MG63 (cell line): ENCODE measurements around the gene PRLHR. TPM values are rescaled to one million over a fixed set of nuclear protein-coding genes. Genes with fewer than 3 reads are reported as not detected.

Source experiments
- DNase-seq: peaks from one replicate; pipeline ENCODE4 v3.0.0-alpha.2; 2020
- H3K27me3 ChIP-seq: fragments of 250-450 bp; sonication (Bioruptor Pico); 2 replicates; pipeline ENCODE4 v1.5.1; 2020; ENCODE audit warnings: mild to moderate bottlenecking, moderate library complexity
- H3K36me3 ChIP-seq: fragments of 250-450 bp; sonication (Bioruptor Pico); 2 replicates; pipeline ENCODE4 v1.5.1; 2020; ENCODE audit warnings: mild to moderate bottlenecking, moderate library complexity
- H3K4me3 ChIP-seq: fragments of 250-450 bp; sonication (Bioruptor Pico); 2 replicates; pipeline ENCODE4 v1.5.1; 2020; ENCODE audit warnings: mild to moderate bottlenecking, moderate library complexity
- H3K9me3 ChIP-seq: fragments of 250-450 bp; sonication (Bioruptor Pico); 2 replicates; pipeline ENCODE4 v1.5.1; 2020; ENCODE audit warnings: mild to moderate bottlenecking, moderate library complexity
- total RNA-seq: library from RNA; depleted of rRNA; stranded (reverse); fragments of >200 nt; shearing (Covaris generic); gene quantifications from 2 replicates; pipeline ENCODE4 v1.2.3, GENCODE V29; 2014; ENCODE audit warnings: low replicate concordance

PRLHR gene
- total RNA-seq, 1 experiment from 2014 or later = not detected

DNA sequence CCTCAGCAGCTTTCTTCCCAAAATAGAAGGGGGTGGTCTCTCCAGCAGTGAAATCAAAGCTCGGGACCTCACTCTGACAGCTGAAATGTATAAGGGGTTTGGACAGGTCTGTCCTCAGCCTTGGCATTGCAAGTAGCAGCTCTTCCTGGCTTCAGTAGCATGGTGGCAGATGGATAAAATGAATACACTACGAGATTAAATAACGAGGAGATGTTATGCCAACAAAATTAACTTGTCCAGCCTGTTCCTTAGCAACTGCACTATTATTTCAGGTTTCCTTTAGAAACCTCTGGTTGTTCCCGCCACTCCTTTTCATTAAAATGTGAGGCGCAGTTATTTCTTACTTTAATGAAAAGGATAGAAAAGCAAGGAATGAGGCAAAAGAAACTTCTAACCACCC is 24.9 kb downstream of the PRLHR start:
- Histone ChIP-seq H3K27me3 (no peaks in the 10 kb centered on the region), H3K9me3 (no peaks in the 10 kb centered on the region), H3K4me3 (no peak overlapping the region), H3K36me3 (no peaks in the 10 kb centered on the region)
- DNase-seq = no peak

DNA sequence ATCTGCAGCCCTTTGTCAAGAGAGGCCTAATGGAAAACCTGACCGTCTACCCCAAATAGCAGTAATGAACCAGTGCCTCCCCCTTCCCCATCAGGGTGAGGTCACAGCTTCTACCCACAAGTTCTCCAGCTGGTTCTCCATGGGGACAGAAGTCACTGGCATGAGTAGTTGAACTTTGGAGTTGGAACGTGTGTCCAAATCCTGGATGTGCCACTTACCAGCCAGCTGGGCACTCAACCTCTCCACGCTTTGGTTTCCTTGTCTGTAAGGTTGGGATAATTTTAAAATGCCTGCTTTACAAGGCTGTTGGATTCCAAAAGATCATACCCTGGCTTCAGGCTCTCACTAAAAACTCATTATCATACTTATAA is 25.6 kb downstream of the PRLHR start:
- Histone ChIP-seq H3K9me3 (no peaks in the 10 kb centered on the region), H3K4me3 (no peak overlapping the region), H3K36me3 (no peaks in the 10 kb centered on the region), H3K27me3 (no peaks in the 10 kb centered on the region)
- DNase-seq = no peak

DNA sequence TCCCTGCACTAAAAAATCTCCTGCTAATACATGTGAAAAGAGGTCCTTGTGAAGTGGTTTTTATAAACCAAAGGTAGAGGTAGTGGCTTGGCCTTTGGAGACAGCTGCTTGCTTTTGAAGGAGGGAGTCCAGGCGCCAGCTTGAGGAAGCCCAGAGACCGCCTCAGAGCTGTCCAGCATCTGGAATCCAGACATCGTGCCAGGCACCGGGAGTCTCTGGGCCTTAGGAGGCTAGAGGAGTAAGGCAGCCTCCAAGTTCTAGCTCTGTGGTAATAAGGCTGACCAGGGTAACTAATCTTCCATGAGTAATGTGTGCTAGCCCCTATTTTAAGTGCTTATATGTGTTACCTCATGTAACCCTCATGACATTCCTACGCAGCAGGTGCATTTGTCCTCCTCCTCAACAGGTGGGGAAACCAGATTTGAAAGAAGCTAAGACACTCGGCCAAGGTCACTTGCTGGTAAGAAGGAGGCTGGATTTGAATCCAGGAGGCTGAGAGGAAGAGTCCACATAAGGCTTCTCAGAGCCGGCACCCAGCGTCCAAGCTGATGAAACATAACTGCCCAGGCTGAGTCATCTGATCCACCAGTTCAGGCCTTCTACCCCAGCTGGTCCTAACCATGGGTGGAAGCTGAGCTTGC is 26.1 kb downstream of the PRLHR start:
- H3K27me3 ChIP-seq = no peaks in the 10 kb centered on the region
- H3K4me3 ChIP-seq = no peak overlapping the region
- no peaks in the 10 kb centered on the region for H3K9me3 ChIP-seq
- DNase-seq = peak; percentile 56
- H3K36me3 ChIP-seq = no peaks in the 10 kb centered on the region

DNA sequence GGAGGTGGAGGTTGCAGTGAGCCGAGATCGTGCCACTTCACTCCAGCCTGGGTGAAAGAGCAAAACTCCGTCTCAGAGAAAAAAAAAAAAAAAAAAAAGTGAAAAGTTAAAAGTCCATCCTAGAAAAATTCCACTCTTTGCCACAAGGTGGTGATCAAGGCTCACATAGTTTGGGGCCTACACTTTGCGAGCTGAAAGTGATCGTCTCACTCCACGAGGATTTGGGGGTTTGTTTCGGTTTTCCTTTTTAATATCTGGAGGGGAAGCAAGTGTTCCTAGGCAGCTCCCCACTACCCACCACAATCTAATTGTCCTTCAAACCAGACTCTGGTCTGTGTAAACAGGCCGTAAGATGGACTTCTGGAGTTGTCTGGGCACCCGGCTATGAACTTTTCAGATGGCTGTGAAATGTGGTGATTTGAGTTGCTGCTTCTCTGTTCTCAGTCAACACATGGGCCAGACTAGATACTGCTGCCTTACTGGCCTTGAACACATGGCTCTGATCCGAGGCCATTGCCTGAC is 27.1 kb downstream of the PRLHR start:
- H3K4me3 ChIP-seq = no peak overlapping the region
- DNase-seq = no peak

DNA sequence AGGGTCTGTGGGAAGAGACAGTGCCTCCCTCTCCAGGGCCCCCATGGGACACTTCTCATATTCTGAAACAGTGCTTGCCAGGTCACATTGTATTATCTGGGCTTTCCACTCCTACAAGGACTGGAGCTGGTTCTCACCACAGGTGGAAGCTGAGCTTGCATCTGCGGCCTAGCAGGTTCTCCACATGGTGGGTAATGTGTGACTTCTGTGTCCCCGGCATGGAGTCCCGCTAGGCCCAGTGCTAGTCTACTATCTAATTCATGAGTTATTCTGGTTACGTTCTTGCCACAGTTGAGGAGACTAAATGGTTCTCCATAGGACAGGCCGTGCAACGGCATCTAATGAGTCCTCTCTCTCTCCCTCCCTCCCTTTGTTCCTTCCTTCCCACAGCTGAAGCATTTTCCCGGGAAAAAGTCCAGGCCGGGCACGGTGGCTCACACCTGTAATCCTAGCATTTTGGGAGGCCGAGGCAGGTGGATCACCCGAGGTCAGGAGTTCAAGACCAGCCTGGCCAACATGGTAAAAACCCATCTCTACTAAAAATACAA is 27.7 kb downstream of the PRLHR start:
- Histone ChIP-seq H3K36me3 (no peaks in the 10 kb centered on the region), H3K9me3 (peaks cover 2% of the 10 kb centered on the region), H3K4me3 (no peak overlapping the region), H3K27me3 (no peaks in the 10 kb centered on the region)
- no peak for DNase-seq

More for the DNA sequence above, 27.1 kb downstream of the PRLHR start:
- H3K27me3 ChIP-seq = no peaks in the 10 kb centered on the region
- H3K9me3 ChIP-seq = no peaks in the 10 kb centered on the region
- H3K36me3 ChIP-seq = no peaks in the 10 kb centered on the region

DNA sequence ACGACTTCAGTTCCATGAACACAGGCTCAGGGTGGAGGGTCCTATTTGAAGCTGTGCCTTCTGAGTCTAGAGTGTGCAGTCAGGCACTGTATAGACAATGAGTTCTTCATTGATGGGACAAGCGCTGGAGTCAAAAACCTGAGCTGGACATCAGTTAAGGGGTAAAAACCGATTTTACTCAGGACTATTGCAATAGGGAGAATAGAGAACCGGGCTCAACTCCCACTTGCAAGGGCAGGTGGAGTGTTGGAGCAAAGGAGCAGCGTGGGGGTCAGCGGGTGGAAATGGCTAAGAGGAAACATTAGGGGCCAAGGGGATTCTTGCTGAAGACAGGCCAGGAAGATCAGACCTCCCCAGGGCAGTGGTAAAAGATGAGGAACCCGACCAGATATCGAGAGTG is 28.5 kb downstream of the PRLHR start:
- peaks cover 7% of the 10 kb centered on the region for H3K9me3 ChIP-seq
- no peaks in the 10 kb centered on the region for H3K36me3 ChIP-seq
- DNase-seq = no peak
- H3K4me3 ChIP-seq = no peak overlapping the region
- H3K27me3 ChIP-seq = no peaks in the 10 kb centered on the region

DNA sequence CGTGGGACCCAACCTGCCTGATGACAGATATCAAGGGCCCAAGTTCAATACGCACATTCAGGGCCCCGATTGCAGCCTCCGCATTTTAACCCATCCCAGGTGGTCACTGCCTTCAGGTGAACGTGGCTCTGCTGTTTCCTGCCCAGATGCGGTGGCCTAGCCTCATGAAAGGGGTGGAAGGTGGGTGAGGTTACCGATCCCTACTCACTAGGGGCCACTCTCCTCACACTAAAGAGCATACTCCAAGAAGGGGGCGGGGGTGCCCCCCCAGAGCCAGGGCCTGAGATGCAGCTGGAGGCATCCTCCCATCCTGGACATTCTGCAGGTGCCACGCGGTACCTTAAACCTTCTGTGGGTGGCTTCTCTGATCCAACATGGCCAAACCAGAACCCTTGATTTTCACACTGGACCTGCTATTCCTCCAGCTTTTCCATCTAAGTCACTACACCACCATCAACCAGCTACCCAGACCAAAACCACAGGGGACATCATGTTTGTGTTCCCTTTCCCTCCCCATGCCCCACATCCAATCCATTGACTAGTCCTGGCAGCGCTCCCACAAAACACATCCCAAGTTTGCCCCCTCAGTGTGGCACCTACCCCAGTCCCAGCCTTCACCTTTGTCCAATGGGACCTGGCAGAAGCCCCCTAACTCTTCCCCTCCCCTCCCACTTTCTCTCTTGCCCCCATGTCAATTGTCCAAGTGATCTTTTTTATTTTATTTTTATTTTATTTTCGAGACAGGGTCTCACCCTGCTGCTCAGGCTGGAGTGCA is 30.0 kb downstream of the PRLHR start:
- H3K27me3 ChIP-seq = no peaks in the 10 kb centered on the region
- H3K36me3 ChIP-seq = no peaks in the 10 kb centered on the region
- H3K4me3 ChIP-seq = no peak overlapping the region
- H3K9me3 ChIP-seq = peaks cover 7% of the 10 kb centered on the region
- DNase-seq = no peak

DNA sequence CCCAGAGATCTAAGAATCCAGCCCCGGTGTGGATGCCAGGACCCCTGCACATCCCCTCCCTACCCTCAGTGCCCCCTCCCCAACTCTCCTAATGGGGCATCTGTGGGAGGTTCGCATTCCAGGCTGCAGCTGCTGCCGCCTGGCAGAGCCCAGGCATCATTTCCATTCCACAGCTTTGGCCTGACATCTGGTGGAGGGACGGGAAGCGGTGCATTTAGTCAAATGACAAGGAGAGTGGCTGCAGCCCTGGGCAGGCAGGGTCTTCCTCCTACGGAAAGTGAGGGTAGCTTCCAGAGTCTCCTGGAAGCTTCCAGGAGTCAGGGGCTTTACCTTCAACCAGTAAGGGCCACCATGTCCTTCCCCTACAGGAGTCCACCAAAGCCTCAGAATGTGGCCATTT is 30.8 kb downstream of the PRLHR start:
- Histone ChIP-seq H3K36me3 (no peaks in the 10 kb centered on the region), H3K4me3 (no peak overlapping the region), H3K27me3 (no peaks in the 10 kb centered on the region), H3K9me3 (peaks cover 11% of the 10 kb centered on the region)
- DNase-seq = no peak

DNA sequence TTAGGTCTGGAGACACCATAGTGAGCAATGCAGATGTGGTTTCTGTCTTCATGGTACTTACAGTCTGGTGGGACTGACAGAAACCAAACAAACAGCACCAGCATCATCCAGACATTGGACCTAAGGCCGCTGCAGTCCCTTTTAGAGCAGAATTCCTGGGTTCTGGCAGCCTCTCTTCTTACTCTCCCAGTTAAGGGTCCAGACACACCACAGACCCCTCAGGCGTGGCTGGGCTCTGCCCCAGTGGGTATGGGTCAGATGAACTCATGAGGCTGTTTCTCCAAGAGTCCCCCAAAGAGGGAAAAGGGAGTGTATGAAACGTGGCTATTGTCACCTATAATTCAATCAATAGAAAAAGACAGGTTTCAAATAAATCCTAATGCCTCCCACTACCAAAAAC is 31.3 kb downstream of the PRLHR start:
- Histone ChIP-seq H3K27me3 (no peaks in the 10 kb centered on the region), H3K4me3 (no peak overlapping the region), H3K36me3 (no peaks in the 10 kb centered on the region), H3K9me3 (peaks cover 11% of the 10 kb centered on the region)
- no peak for DNase-seq

DNA sequence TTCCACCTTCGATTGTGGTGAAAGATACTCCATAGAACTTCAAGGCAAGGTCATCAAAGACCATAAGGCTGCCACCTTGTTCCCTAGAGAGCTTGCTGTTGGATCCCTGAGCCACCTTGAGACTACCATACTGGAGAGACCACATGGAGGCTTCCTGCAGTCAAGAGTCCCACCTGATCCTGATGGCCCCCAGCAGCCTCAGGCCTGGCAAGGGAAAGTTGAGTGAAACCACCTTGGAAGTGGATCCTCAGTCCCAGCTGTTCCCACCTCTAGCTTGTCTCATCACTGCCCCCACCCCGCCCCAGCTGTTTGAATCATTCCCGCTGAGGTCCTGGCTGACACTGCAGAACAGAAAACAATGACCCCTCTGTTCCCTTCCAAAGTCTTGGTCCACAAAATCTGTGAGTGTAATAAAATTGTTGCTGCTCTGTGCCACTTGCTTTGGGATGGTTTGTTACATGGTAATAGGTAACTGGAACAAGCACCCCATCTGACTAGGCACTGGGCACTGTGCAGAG is 32.0 kb downstream of the PRLHR start:
- Histone ChIP-seq H3K27me3 (no peaks in the 10 kb centered on the region), H3K4me3 (no peak overlapping the region), H3K36me3 (no peaks in the 10 kb centered on the region), H3K9me3 (peaks cover 11% of the 10 kb centered on the region)
- no peak for DNase-seq

DNA sequence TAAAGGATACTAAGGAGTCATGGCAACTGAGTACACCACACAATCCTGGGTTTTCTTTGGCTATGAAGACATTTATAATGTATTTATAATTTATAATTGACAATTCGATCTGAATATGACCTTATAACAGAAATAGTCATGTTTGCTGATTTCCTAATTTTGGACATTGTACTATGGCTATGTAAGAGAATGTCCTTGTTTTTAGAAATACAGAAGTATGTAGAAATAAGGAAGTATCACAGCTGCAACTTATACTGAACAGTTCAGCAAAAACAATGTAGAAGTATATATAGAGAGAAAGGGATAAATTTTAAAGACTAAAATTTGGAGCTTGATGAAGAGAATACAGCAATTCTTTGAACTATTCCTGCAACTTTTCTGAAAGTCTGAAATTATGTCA is 32.6 kb downstream of the PRLHR start:
- Histone ChIP-seq H3K36me3 (no peaks in the 10 kb centered on the region), H3K4me3 (no peak overlapping the region), H3K9me3 (peaks cover 11% of the 10 kb centered on the region), H3K27me3 (no peaks in the 10 kb centered on the region)
- no peak for DNase-seq

DNA sequence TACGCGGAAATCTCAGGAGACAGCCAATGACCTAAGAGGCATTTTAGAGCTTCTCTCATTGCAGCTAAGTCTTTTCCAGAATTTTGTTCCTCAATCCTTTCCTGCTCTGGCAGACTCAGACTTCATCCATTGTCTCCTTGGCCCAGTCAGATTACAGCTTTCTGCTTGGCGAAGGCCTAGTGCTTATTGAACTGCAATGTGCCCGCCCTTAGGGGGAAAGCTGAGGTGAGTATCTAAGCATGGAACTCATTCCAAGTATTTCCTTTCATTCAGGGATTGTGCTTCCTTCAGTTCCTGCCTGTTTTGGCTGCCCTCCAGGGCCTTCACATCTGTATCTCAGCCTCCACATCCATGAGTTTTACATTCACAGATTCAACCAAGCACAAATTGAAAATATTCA is 37.5 kb downstream of the PRLHR start:
- peaks cover 12% of the 10 kb centered on the region for H3K27me3 ChIP-seq
- no peak overlapping the region for H3K4me3 ChIP-seq
- H3K36me3 ChIP-seq = no peaks in the 10 kb centered on the region
- no peak for DNase-seq
- H3K9me3 ChIP-seq = peaks cover 11% of the 10 kb centered on the region

DNA sequence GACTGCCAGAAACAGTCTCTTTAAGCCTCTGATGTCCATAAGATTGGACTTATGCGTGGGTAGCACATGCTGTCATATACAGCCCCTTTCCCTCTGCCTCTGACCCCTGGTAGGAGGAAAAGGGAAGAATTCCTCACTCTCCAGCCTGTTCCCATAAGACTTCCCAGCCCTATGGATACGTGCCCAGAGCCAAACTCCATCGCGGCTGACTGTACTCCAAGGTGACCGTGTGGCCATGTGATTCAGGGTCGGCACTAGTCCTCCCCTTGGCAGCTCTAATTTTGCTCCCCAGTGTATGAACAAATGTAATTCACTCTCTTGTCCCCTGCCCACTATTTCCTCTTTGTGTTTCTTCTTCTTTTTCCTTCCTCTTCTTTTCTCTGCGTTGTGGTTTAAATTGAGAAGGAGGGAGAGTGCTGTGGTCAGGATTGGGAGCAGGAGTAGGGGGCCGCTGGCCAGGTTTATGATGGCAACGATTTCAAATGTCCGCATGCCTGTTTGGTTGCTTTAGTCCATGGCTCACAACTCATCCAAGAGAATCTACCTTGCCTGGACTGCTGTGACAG is 43.8 kb downstream of the PRLHR start:
- H3K9me3 ChIP-seq = 0 out of 2 replicates have a peak, but pooled peaks cover 2% of the 10 kb centered on the region
- H3K27me3 ChIP-seq = peaks cover 22% of the 10 kb centered on the region
- H3K36me3 ChIP-seq = no peaks in the 10 kb centered on the region
- no peak for DNase-seq
- H3K4me3 ChIP-seq = no peak overlapping the region

DNA sequence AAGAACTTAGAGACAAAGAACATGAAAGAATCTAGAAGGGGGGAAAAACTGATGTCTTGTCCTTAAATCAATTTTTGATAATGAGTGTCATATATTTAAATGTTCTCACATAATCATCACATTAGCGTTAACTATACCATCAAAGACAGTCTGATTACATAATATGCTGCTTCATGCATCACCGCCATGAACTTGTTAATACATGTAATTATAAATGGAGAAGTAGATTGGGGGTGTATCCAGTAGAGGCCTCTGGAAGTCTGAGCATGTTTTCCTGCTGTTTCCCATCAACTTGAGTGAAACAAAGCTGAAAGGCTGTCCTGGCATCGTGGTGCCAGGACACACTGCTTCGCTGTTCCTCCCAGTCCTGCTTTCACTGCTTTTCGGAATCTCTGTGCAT is 48.2 kb downstream of the PRLHR start:
- peaks cover 6% of the 10 kb centered on the region for H3K27me3 ChIP-seq
- no peak overlapping the region for H3K4me3 ChIP-seq
- H3K9me3 ChIP-seq = no peaks in the 10 kb centered on the region
- DNase-seq = no peak
- no peaks in the 10 kb centered on the region for H3K36me3 ChIP-seq

DNA sequence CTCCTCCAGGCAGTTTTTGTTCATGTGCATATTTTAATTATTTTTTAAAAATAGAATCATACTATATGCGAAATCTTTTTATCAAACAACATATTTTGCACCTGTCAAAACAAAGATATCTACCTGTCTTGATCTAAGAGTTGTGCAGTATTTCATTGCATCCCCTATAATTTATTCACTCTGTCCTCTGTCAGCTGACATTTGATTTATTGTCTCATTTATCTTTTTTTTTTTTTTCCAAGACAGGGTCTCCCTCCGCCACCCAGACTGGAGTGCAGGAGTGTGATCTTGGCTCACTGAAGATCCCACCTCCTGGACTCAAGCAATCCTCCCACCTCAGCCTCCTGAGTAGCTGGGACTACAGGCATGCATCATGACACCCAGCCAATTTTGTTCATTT is 49.0 kb downstream of the PRLHR start:
- Histone ChIP-seq H3K9me3 (no peaks in the 10 kb centered on the region), H3K27me3 (peaks cover under 1% of the 10 kb centered on the region; the same call in 1 of the 2 replicates), H3K36me3 (no peaks in the 10 kb centered on the region), H3K4me3 (no peak overlapping the region)
- no peak for DNase-seq

DNA sequence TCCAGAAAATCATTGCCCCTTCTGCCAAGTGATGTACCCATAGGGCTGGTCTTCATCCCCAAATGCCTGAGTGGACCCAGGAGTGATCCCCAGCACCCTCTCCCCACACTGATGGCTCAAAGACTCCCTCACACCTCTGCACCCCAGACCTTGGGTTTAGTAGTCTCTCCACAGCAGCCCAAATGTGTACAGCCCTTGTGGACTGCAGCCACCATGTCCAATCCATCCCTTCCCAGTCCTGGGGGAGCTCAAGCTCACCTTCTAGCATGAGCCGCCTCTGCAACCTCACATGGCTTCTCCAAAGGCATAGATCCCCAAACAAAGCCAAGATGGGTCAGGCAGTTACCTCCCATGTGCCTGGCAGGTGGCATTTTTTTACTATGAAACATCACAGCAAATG is 50.1 kb downstream of the PRLHR start:
- Histone ChIP-seq H3K27me3 (no peaks in the 10 kb centered on the region; the same call in 1 of the 2 replicates), H3K36me3 (no peaks in the 10 kb centered on the region), H3K4me3 (no peak overlapping the region), H3K9me3 (no peaks in the 10 kb centered on the region)
- no peak for DNase-seq

DNA sequence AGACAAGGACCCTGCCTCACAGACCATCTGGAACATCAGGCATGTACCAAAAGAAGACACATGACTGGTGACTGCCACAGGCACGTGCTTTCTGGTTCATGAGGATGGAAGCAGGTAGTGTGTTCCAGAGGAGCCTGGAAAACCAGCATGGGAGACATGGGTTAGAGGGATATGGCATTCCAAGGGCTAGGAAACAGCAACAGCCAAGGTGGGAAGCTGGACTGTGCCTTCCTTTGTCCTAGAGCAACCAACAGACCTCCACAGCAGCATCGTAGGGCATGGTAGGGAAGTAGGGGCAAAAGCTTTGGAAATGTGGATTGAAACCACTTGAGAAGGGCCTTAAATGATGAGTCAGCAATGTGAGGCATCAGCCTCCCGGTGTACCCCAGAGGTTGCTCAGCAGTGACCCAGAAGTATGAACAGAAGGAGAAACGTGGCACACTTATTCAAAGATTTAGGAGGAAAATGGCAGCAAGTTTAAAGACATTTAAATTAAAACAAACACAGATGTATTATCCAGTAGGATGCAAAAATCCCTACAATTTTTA is 51.0 kb downstream of the PRLHR start:
- no peak overlapping the region for H3K4me3 ChIP-seq
- no peaks in the 10 kb centered on the region; the same call in 1 of the 2 replicates for H3K27me3 ChIP-seq
- H3K36me3 ChIP-seq = no peaks in the 10 kb centered on the region
- DNase-seq = no peak
- H3K9me3 ChIP-seq = no peaks in the 10 kb centered on the region
